ENCODE results near the gene EVI5. TPM values are rescaled to one million over a fixed set of nuclear protein-coding genes. Genes with fewer than 3 reads are reported as not detected.
A peak's percentile ranks its signal among the peaks of the same experiment; 100 is the strongest.

The EVI5 gene
- total and polyA plus RNA-seq, 3 experiments from 2014 or later: 0.10 to 27.7 (median 27.4) TPM

DNA sequence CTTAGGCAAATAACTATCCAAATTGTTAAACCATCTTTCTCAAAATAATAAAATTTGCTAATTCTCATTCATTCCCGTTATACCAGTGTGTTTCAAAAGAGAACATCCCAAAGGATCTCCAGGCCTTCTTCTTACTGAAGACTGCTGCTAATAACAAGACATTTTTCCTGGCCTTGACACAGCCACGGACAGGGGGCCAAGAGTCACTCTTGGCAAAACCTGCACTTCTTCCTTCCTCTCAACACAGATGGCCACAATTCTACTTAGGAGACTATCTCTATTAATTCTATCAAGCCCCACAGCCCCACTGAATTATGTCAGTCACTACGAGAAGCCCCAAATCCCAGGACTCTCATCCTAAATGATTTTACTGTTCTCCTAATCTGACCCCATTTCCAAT, 86.0 kb downstream of the EVI5 start:
- H3K4me3 ChIP-seq (ENCODE audit: low read length): no peak overlapping the region
- H3K9me3 Mint-ChIP-seq: no peaks in the 10 kb centered on the region
- H3K27ac ChIP-seq (ENCODE audit: low read depth, low read length): no peak overlapping the region
- H3K27me3 ChIP-seq (ENCODE audit: insufficient read depth, low read length, poor library complexity, severe bottlenecking): no peaks in the 10 kb centered on the region
- H3K27me3 Mint-ChIP-seq: peaks cover 7 to 30% of the 10 kb centered on the region in 2 donors
- ChIA-PET CTCF (no interaction called here), POLR2A (no interaction called here)
- no peak overlapping the region for H3K4me3 Mint-ChIP-seq
- H3K4me1 Mint-ChIP-seq: no peaks in the 10 kb centered on the region
- no peak for DNase-seq
- no peaks in the 10 kb centered on the region for H3K36me3 ChIP-seq (ENCODE audit: insufficient read depth, low read length)
- no peak overlapping the region for H3K27ac Mint-ChIP-seq
- H3K36me3 Mint-ChIP-seq: peaks cover 0 to 1% (median 0%) of the 10 kb centered on the region in 3 donors
- H3K4me1 ChIP-seq (ENCODE audit: insufficient read depth, low read length): no peaks in the 10 kb centered on the region
- no peaks in the 10 kb centered on the region for H3K9me3 ChIP-seq (ENCODE audit: low read length)

DNA sequence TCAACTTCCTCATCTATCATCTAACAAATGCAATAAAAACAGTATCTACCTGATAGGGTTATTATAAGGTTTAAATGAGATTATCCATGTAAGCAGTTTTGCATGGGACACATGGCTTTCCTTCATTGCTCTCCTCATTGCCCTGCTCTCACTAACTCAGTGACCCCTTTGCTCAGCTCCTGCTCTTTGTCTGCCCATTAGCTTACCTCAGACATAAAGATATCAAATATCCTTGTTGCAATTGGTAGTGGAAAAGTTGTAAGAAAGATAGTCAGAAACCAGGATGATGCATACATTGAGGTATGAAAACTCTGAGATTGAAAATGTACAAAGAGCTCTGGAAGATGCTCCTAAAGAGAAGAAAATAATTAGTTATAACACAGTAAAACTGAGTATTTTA, 89.8 kb downstream of the EVI5 start:
- no peak overlapping the region for H3K4me3 ChIP-seq (ENCODE audit: low read length)
- no peaks in the 10 kb centered on the region for H3K9me3 ChIP-seq (ENCODE audit: low read length)
- H3K27ac ChIP-seq (ENCODE audit: low read depth, low read length): no peak overlapping the region
- no peaks in the 10 kb centered on the region for H3K4me1 ChIP-seq (ENCODE audit: insufficient read depth, low read length)
- DNase-seq: no peak
- H3K27me3 Mint-ChIP-seq: peaks cover 4 to 11% of the 10 kb centered on the region in 2 donors
- no peaks in the 10 kb centered on the region for H3K36me3 ChIP-seq (ENCODE audit: insufficient read depth, low read length)
- peaks cover 0 to 1% (median 0%) of the 10 kb centered on the region in 3 donors for H3K36me3 Mint-ChIP-seq
- POLR2A ChIA-PET: no interaction called here
- H3K27ac Mint-ChIP-seq: no peak overlapping the region
- H3K9me3 Mint-ChIP-seq: no peaks in the 10 kb centered on the region
- peaks cover 0 to 6% (median 6%) of the 10 kb centered on the region in 3 donors for H3K4me1 Mint-ChIP-seq
- H3K4me3 Mint-ChIP-seq: no peak overlapping the region
- CTCF ChIA-PET: no interaction called here
- no peaks in the 10 kb centered on the region for H3K27me3 ChIP-seq (ENCODE audit: insufficient read depth, low read length, poor library complexity, severe bottlenecking)

GRCh38 chr1:92691925-92692324, 93.0 kb downstream of the EVI5 start:
- Histone ChIP-seq H3K36me3 (ENCODE audit: insufficient read depth, low read length) (no peaks in the 10 kb centered on the region), H3K9me3 (ENCODE audit: low read length) (no peaks in the 10 kb centered on the region), H3K27ac (ENCODE audit: low read depth, low read length) (no peak overlapping the region), H3K4me1 (ENCODE audit: insufficient read depth, low read length) (no peaks in the 10 kb centered on the region), H3K4me3 (ENCODE audit: low read length) (no peak overlapping the region), H3K27me3 (ENCODE audit: insufficient read depth, low read length, poor library complexity, severe bottlenecking) (no peaks in the 10 kb centered on the region)
- Mint-ChIP-seq H3K27me3 (peaks cover 1 to 8% of the 10 kb centered on the region in 2 donors), H3K9me3 (peaks cover 0 to 4% (median 0%) of the 10 kb centered on the region in 5 donors), H3K4me1 (peaks cover 0 to 6% (median 6%) of the 10 kb centered on the region in 3 donors), H3K27ac (peak overlapping the region in 1 of 8 donors; percentile 2), H3K4me3 (no peak overlapping the region), H3K36me3 (peaks cover 0 to 1% (median 0%) of the 10 kb centered on the region in 3 donors)
- ChIA-PET POLR2A (no interaction called here), CTCF (no interaction called here)
- DNase-seq: no peak

DNA sequence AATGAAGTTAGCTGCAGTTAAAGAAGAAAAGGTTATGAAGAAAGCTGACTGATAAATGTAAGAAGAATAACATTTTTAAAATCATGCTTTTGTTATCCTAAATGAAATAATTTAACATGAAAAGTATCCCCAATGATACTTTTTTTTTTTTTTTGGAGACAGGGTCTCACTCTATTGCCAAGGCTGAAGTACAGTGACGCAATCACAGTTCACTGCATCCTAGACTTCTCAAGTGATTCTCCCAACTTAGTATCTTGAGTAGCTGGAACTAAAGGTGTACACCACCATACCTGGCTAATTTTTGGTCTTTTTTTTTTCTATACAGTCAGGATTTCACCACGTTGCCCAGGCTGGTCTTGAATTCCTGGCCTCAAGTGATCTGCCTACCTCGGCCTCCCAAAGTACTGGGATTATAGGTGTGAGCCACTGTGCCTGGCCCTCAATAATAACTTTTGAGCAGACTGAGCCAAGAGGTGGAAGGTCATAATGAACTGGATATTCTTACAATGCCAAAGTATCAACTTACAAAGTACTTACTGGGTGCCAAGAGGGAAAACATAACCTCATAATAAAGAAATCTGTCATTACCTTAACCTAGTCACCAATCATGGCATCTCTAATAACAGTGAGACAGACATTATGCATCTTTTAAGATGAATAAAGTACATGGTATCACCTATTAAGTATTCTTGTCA, 94.5 kb downstream of the EVI5 start:
- POLR2A ChIA-PET: no interaction called here
- H3K27me3 Mint-ChIP-seq: peaks cover 2 to 11% of the 10 kb centered on the region in 2 donors
- H3K27me3 ChIP-seq (ENCODE audit: insufficient read depth, low read length, poor library complexity, severe bottlenecking): no peaks in the 10 kb centered on the region
- H3K4me3 Mint-ChIP-seq: no peak overlapping the region
- no peak for DNase-seq
- peaks cover 0 to 8% (median 1%) of the 10 kb centered on the region in 3 donors for H3K36me3 Mint-ChIP-seq
- H3K9me3 Mint-ChIP-seq: peaks cover 0 to 9% (median 0%) of the 10 kb centered on the region in 5 donors
- CTCF ChIA-PET: no interaction called here
- no peaks in the 10 kb centered on the region for H3K36me3 ChIP-seq (ENCODE audit: insufficient read depth, low read length)
- H3K27ac ChIP-seq (ENCODE audit: low read depth, low read length): no peak overlapping the region
- H3K4me1 Mint-ChIP-seq: peaks cover 0 to 6% (median 6%) of the 10 kb centered on the region in 3 donors
- no peaks in the 10 kb centered on the region for H3K4me1 ChIP-seq (ENCODE audit: insufficient read depth, low read length)
- H3K27ac Mint-ChIP-seq: no peak overlapping the region
- no peak overlapping the region for H3K4me3 ChIP-seq (ENCODE audit: low read length)
- no peaks in the 10 kb centered on the region for H3K9me3 ChIP-seq (ENCODE audit: low read length)

DNA sequence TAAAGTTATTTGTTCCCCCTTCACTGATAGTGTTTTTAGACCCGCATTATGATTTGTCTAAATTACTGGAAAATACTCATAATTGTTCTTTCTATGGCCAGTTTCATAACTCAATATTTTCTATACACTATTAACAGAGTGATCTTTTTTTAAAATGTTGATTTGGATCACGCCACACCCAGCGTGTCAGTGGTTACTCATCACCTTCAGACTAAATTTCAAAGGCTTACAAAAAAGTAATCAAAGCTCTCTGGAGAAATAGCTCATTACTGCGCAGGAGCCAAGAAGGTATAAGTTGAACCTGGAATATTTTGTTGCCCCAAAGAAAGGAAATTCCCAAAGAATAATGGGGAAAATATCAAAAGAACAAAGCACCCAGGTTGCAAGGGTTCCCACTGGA, 104.9 kb downstream of the EVI5 start:
- no peak for DNase-seq
- CTCF ChIA-PET: no interaction called here
- no peak overlapping the region for H3K27ac ChIP-seq (ENCODE audit: low read depth, low read length)

DNA sequence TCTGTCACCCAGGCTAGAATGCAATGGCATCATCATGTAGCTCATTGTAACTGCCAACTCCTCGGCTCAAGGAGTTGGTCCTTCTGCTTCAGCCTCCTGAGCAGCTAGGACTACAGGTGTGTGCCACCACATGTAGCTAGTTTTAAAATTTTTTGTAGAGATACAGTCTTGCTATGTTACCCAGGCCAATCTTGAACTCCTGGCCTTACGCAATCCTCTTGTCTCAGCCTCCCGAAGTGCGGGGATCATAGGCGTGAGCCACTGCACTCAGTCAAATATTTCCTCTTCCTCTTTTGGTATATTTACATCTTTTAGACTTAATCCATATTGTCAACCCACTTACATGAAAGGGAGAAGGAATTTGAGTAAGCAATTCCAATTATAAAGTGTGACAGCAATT, 121.1 kb downstream of the EVI5 start:
- Mint-ChIP-seq H3K27ac (no peak overlapping the region), H3K27me3 (peaks cover 4 to 13% of the 10 kb centered on the region in 2 donors), H3K36me3 (peaks cover 0 to 3% (median 0%) of the 10 kb centered on the region in 3 donors), H3K4me3 (no peak overlapping the region), H3K4me1 (no peaks in the 10 kb centered on the region), H3K9me3 (no peaks in the 10 kb centered on the region)
- Histone ChIP-seq H3K9me3 (ENCODE audit: low read length) (no peaks in the 10 kb centered on the region), H3K4me1 (ENCODE audit: insufficient read depth, low read length) (no peaks in the 10 kb centered on the region), H3K4me3 (ENCODE audit: low read length) (no peak overlapping the region), H3K36me3 (ENCODE audit: insufficient read depth, low read length) (no peaks in the 10 kb centered on the region), H3K27me3 (ENCODE audit: insufficient read depth, low read length, poor library complexity, severe bottlenecking) (no peaks in the 10 kb centered on the region), H3K27ac (ENCODE audit: low read depth, low read length) (no peak overlapping the region)
- ChIA-PET POLR2A (no interaction called here), CTCF (no interaction called here)
- DNase-seq: no peak

More for the DNA sequence above, 104.9 kb downstream of the EVI5 start:
- Histone ChIP-seq H3K4me1 (ENCODE audit: insufficient read depth, low read length) (no peaks in the 10 kb centered on the region), H3K9me3 (ENCODE audit: low read length) (no peaks in the 10 kb centered on the region), H3K4me3 (ENCODE audit: low read length) (no peak overlapping the region), H3K36me3 (ENCODE audit: insufficient read depth, low read length) (no peaks in the 10 kb centered on the region), H3K27me3 (ENCODE audit: insufficient read depth, low read length, poor library complexity, severe bottlenecking) (no peaks in the 10 kb centered on the region)
- Mint-ChIP-seq H3K27me3 (peaks cover 9 to 54% of the 10 kb centered on the region in 2 donors), H3K4me1 (no peaks in the 10 kb centered on the region), H3K9me3 (peaks cover 0 to 3% (median 0%) of the 10 kb centered on the region in 5 donors), H3K36me3 (peaks cover 0 to 5% (median 4%) of the 10 kb centered on the region in 3 donors), H3K4me3 (no peak overlapping the region), H3K27ac (no peak overlapping the region)
- POLR2A ChIA-PET: no interaction called here

DNA sequence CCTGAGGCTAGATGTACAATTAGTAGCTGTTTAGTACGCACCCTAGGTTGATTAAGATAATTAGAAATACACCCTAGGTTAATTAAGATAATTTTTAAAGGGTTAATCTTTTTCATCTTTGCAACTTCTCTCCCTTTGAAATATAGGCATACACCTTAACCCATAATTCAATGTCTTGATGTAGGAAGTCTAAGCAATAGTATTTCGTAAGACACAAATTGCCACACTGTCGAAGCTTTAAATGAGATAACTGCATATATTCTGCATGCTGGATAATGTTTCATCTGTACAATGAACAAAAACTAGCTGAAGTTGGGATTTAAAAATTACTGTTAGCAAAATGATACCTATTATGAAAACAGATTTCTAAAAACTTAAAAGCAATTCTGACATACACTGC, 122.9 kb downstream of the EVI5 start:
- Mint-ChIP-seq H3K4me3 (no peak overlapping the region), H3K27ac (no peak overlapping the region), H3K4me1 (no peaks in the 10 kb centered on the region), H3K27me3 (peaks cover 11 to 26% of the 10 kb centered on the region in 2 donors), H3K9me3 (peaks cover 0 to 9% (median 4%) of the 10 kb centered on the region in 5 donors), H3K36me3 (peaks cover 0 to 11% (median 0%) of the 10 kb centered on the region in 3 donors)
- CTCF ChIA-PET: no interaction called here
- no peak for DNase-seq
- no peak overlapping the region for H3K27ac ChIP-seq (ENCODE audit: low read depth, low read length)
- H3K27me3 ChIP-seq (ENCODE audit: insufficient read depth, low read length, poor library complexity, severe bottlenecking): no peaks in the 10 kb centered on the region
- H3K4me1 ChIP-seq (ENCODE audit: insufficient read depth, low read length): no peaks in the 10 kb centered on the region
- no peaks in the 10 kb centered on the region for H3K36me3 ChIP-seq (ENCODE audit: insufficient read depth, low read length)
- POLR2A ChIA-PET: no interaction called here
- no peaks in the 10 kb centered on the region for H3K9me3 ChIP-seq (ENCODE audit: low read length)
- H3K4me3 ChIP-seq (ENCODE audit: low read length): no peak overlapping the region

- H3K27me3 ChIP-seq (ENCODE audit: insufficient read depth, low read length, poor library complexity, severe bottlenecking): no peaks in the 10 kb centered on the region
- Mint-ChIP-seq H3K4me1 (no peaks in the 10 kb centered on the region), H3K36me3 (peaks cover 2 to 32% (median 4%) of the 10 kb centered on the region in 3 donors), H3K27me3 (peaks cover 16 to 41% of the 10 kb centered on the region in 2 donors), H3K9me3 (peaks cover 24 to 41% (median 34%) of the 10 kb centered on the region in 5 donors), H3K4me3 (no peak overlapping the region), H3K27ac (no peak overlapping the region)
- peaks cover 6% of the 10 kb centered on the region for H3K9me3 ChIP-seq (ENCODE audit: low read length)
- no peak overlapping the region for H3K4me3 ChIP-seq (ENCODE audit: low read length)
- DNase-seq: no peak
- no peaks in the 10 kb centered on the region for H3K36me3 ChIP-seq (ENCODE audit: insufficient read depth, low read length)
- no peaks in the 10 kb centered on the region for H3K4me1 ChIP-seq (ENCODE audit: insufficient read depth, low read length)
- CTCF ChIA-PET: no interaction called here
- H3K27ac ChIP-seq (ENCODE audit: low read depth, low read length): no peak overlapping the region
- POLR2A ChIA-PET: no interaction called here
These were observed 127.2 kb downstream of the EVI5 start for GRCh38 chr1:92657701-92658100.

Data from CD8-positive, alpha-beta memory T cell (primary cell).